Measurements from ENCODE around the gene ROBO1. TPM values are rescaled to one million over a fixed set of nuclear protein-coding genes. Genes with fewer than 3 reads are reported as not detected.

The ROBO1 gene
- total and polyA plus RNA-seq, 2 of the 13 experiments (the other 11 are each of a cell fraction or from before 2014, with no cell fraction given), result 52.2 to 71.0 TPM

GRCh38 chr3:79383402-79384012 is 384.3 kb downstream of the ROBO1 start:
- intact Hi-C loops (cut with micrococcal nuclease; ENCODE audit: unreplicated experiment), result no loop called here
- no peak overlapping the region for H2AFZ ChIP-seq (ENCODE audit: low read length)
- no peaks in the 10 kb centered on the region for H3K4me1 ChIP-seq (ENCODE audit: insufficient read depth, low read length)

DNA sequence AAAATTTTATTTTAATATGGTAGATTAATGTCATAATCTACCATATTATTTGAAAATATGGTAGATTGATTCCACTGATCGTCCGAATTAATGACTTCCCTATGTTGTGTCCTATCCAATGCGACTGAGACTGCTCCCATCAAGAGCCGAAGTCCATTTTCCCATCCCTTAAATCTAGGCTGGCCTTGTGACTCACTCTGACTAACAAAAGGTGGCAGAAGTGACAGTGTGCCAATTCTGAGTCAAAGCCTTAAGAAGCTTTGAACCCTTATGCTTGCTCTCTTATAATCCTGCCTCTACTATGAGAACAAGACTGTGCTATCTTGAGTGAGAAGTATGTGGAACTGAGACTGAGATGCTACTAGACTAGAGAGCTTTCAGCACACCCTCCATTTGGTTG is 387.2 kb downstream of the ROBO1 start:
- no TSS peak for BruUV-seq (replicated peaks)
- Histone ChIP-seq H3K36me3 (replicated peaks in 1 of 2; ENCODE audit: control insufficient read depth in 1 of 2, insufficient read depth in 2 of 2, low read length in 2 of 2) (no peaks in the 10 kb centered on the region), H3K4me2 (ENCODE audit: low read depth, low read length) (no peak overlapping the region), H3K27ac (ENCODE audit: extremely low read length, insufficient read depth, low read length) (no peak overlapping the region), H3K27me3 (ENCODE audit: control insufficient read depth in 1 of 2, insufficient read depth in 2 of 2, low read length in 2 of 2) (no peaks in the 10 kb centered on the region), H3K79me2 (ENCODE audit: insufficient read depth, low read length) (no peaks in the 10 kb centered on the region), H3K9me3 (ENCODE audit: low read length) (no peaks in the 10 kb centered on the region), H3K4me3 (replicated peaks in 1 of 3; ENCODE audit: insufficient read depth in 1 of 3, low read depth in 2 of 3, low read length in 3 of 3) (no peak overlapping the region), H4K20me1 (ENCODE audit: insufficient read depth, low read length) (no peaks in the 10 kb centered on the region), H2AFZ (ENCODE audit: low read length) (no peak overlapping the region), H3K9ac (ENCODE audit: insufficient read depth, low read depth, low read length) (no peak overlapping the region), H3K4me1 (ENCODE audit: insufficient read depth, low read length) (no peaks in the 10 kb centered on the region)
- ATAC-seq, result no peak
- TF ChIP-seq NFE2L1 (CRISPR knock-in tag; IDR thresholded peaks at IDR 0.05; ENCODE audit: borderline replicate concordance) (no peak), ARNTL (CRISPR knock-in tag; IDR thresholded peaks at IDR 0.05) (no peak), TP53 (CRISPR knock-in tag; conservative IDR thresholded peaks at IDR 0.05) (no peak), ZNF331 (CRISPR knock-in tag; IDR thresholded peaks at IDR 0.05) (no peak), FOSL1 (CRISPR knock-in tag; IDR thresholded peaks at IDR 0.05; ENCODE audit: borderline replicate concordance) (no peak), NFE2 (CRISPR knock-in tag; IDR thresholded peaks at IDR 0.05) (no peak)
- TF ChIP-seq, protein P1, sequence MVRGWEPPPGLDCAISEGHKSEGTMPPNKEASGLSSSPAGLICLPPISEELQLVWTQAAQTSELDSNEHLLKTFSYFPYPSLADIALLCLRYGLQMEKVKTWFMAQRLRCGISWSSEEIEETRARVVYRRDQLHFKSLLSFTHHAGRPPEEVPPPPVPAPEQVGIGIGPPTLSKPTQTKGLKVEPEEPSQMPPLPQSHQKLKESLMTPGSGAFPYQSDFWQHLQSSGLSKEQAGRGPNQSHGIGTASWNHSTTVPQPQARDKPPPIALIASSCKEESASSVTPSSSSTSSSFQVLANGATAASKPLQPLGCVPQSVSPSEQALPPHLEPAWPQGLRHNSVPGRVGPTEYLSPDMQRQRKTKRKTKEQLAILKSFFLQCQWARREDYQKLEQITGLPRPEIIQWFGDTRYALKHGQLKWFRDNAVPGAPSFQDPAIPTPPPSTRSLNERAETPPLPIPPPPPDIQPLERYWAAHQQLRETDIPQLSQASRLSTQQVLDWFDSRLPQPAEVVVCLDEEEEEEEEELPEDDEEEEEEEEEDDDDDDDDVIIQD (CRISPR knock-in tag; IDR thresholded peaks at IDR 0.05; ENCODE audit: low read depth), result no peak
- TF ChIP-seq, protein P2, sequence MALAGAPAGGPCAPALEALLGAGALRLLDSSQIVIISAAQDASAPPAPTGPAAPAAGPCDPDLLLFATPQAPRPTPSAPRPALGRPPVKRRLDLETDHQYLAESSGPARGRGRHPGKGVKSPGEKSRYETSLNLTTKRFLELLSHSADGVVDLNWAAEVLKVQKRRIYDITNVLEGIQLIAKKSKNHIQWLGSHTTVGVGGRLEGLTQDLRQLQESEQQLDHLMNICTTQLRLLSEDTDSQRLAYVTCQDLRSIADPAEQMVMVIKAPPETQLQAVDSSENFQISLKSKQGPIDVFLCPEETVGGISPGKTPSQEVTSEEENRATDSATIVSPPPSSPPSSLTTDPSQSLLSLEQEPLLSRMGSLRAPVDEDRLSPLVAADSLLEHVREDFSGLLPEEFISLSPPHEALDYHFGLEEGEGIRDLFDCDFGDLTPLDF (CRISPR knock-in tag; IDR thresholded peaks at IDR 0.05), result no peak
- TF ChIP-seq, protein P3, sequence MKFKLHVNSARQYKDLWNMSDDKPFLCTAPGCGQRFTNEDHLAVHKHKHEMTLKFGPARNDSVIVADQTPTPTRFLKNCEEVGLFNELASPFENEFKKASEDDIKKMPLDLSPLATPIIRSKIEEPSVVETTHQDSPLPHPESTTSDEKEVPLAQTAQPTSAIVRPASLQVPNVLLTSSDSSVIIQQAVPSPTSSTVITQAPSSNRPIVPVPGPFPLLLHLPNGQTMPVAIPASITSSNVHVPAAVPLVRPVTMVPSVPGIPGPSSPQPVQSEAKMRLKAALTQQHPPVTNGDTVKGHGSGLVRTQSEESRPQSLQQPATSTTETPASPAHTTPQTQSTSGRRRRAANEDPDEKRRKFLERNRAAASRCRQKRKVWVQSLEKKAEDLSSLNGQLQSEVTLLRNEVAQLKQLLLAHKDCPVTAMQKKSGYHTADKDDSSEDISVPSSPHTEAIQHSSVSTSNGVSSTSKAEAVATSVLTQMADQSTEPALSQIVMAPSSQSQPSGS (CRISPR knock-in tag; IDR thresholded peaks at IDR 0.05), result no peak
- intact Hi-C loops (cut with micrococcal nuclease; ENCODE audit: unreplicated experiment), result no loop called here
- ChIA-PET CTCF (ENCODE audit: low intra/inter-chr PET ratio, low total read pairs) (no interaction called here), POLR2A (no interaction called here)
- WGBS (ENCODE audit: low lambda C conversion rate), result 15% methylated on average over 4 of the region's 4 CpGs
- DNase-seq (ENCODE audit: low spot score), result no peak
- no peak for FAIRE-seq
- in situ Hi-C loops (cut with HindIII; ENCODE audit: extremely low pct_ligation_motif_present, low pct_unique_long_range_greater_than_20kb), result no loop called here

More at GRCh38 chr3:79383402-79384012, 384.3 kb downstream of the ROBO1 start:
- Histone ChIP-seq H3K27me3 (ENCODE audit: control insufficient read depth in 1 of 2, insufficient read depth in 2 of 2, low read length in 2 of 2) (no peaks in the 10 kb centered on the region), H3K79me2 (ENCODE audit: insufficient read depth, low read length) (no peaks in the 10 kb centered on the region), H3K9ac (ENCODE audit: insufficient read depth, low read depth, low read length) (no peak overlapping the region), H3K36me3 (replicated peaks in 1 of 2; ENCODE audit: control insufficient read depth in 1 of 2, insufficient read depth in 2 of 2, low read length in 2 of 2) (no peaks in the 10 kb centered on the region), H3K9me3 (ENCODE audit: low read length) (no peaks in the 10 kb centered on the region), H3K4me3 (replicated peaks in 1 of 3; ENCODE audit: insufficient read depth in 1 of 3, low read depth in 2 of 3, low read length in 3 of 3) (no peak overlapping the region), H3K27ac (ENCODE audit: extremely low read length, insufficient read depth, low read length) (no peak overlapping the region), H4K20me1 (ENCODE audit: insufficient read depth, low read length) (no peaks in the 10 kb centered on the region), H3K4me2 (ENCODE audit: low read depth, low read length) (no peak overlapping the region)
- WGBS (ENCODE audit: low lambda C conversion rate), result 2% methylated on average over 3 of the region's 3 CpGs
- POLR2A ChIA-PET, result no interaction called here
- BruUV-seq (replicated peaks), result no TSS peak
- TF ChIP-seq PHF8 (CRISPR knock-in tag; IDR thresholded peaks at IDR 0.05), result no peak
- DNase-seq (ENCODE audit: low spot score) (no peak), ATAC-seq (no peak), FAIRE-seq (no peak)
- CTCF ChIA-PET (ENCODE audit: low intra/inter-chr PET ratio, low total read pairs), result no interaction called here
- in situ Hi-C loops (cut with HindIII; ENCODE audit: extremely low pct_ligation_motif_present, low pct_unique_long_range_greater_than_20kb), result no loop called here
